ENCODE data around the gene SENP2. TPM values are rescaled to one million over a fixed set of nuclear protein-coding genes. Genes with fewer than 3 reads are reported as not detected.

SENP2 gene
- total and polyA plus RNA-seq, 2 experiments from 2014 or later, result 29.2 to 80.3 TPM

GRCh38 chr3:185657691-185658503, 71.8 kb downstream of the SENP2 start (continued):
- no peak for TF ChIP-seq ETS1 (IDR thresholded peaks at IDR 0.05)
- TF ChIP-seq JUNB (IDR thresholded peaks at IDR 0.05; ENCODE audit: unreplicated experiment), result no peak
- TF ChIP-seq EZH2phosphoT487 (IDR thresholded peaks at IDR 0.05; ENCODE audit: unreplicated experiment), result no peak
- TF ChIP-seq STAT1 (IDR thresholded peaks at IDR 0.05; ENCODE audit: unreplicated experiment), result no peak
- TF ChIP-seq, protein P1, sequence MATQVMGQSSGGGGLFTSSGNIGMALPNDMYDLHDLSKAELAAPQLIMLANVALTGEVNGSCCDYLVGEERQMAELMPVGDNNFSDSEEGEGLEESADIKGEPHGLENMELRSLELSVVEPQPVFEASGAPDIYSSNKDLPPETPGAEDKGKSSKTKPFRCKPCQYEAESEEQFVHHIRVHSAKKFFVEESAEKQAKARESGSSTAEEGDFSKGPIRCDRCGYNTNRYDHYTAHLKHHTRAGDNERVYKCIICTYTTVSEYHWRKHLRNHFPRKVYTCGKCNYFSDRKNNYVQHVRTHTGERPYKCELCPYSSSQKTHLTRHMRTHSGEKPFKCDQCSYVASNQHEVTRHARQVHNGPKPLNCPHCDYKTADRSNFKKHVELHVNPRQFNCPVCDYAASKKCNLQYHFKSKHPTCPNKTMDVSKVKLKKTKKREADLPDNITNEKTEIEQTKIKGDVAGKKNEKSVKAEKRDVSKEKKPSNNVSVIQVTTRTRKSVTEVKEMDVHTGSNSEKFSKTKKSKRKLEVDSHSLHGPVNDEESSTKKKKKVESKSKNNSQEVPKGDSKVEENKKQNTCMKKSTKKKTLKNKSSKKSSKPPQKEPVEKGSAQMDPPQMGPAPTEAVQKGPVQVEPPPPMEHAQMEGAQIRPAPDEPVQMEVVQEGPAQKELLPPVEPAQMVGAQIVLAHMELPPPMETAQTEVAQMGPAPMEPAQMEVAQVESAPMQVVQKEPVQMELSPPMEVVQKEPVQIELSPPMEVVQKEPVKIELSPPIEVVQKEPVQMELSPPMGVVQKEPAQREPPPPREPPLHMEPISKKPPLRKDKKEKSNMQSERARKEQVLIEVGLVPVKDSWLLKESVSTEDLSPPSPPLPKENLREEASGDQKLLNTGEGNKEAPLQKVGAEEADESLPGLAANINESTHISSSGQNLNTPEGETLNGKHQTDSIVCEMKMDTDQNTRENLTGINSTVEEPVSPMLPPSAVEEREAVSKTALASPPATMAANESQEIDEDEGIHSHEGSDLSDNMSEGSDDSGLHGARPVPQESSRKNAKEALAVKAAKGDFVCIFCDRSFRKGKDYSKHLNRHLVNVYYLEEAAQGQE (IDR thresholded peaks at IDR 0.05; ENCODE audit: unreplicated experiment), result no peak
- no peak for TF ChIP-seq ZNF114 (CRISPR knock-in tag; IDR thresholded peaks at IDR 0.05)
- no peak for TF ChIP-seq CREB1 (CRISPR knock-in tag; IDR thresholded peaks at IDR 0.05; ENCODE audit: low read depth)
- TF ChIP-seq NANOG (IDR thresholded peaks at IDR 0.05; ENCODE audit: borderline replicate concordance), result no peak
- TF ChIP-seq EZH2 (IDR thresholded peaks at IDR 0.05; ENCODE audit: low read depth, unreplicated experiment), result no peak
- TF ChIP-seq ZNF331 (CRISPR knock-in tag; IDR thresholded peaks at IDR 0.05; ENCODE audit: low read depth), result no peak

GRCh38 chr3:185658504-185658912, 72.4 kb downstream of the SENP2 start:
- Histone ChIP-seq H3K9me2 (ENCODE audit: insufficient read depth) (no peaks in the 10 kb centered on the region), H3K27ac (ENCODE audit: low read depth) (no peak overlapping the region), H2AFZ (no peak overlapping the region), H3F3A (replicated peaks; ENCODE audit: low read depth) (peaks cover 9% of the 10 kb centered on the region), H3K27me3 (ENCODE audit: insufficient read depth) (no peaks in the 10 kb centered on the region), H3K79me2 (replicated peaks; ENCODE audit: insufficient read depth) (no peaks in the 10 kb centered on the region), H3K4me2 (no peak overlapping the region), H3K36me3 (ENCODE audit: insufficient read depth) (no peaks in the 10 kb centered on the region; the same call in 1 of the 2 replicates), H3K4me1 (ENCODE audit: insufficient read depth) (peaks cover 7% of the 10 kb centered on the region; the same call in 1 of the 2 replicates), H3K4me3 (no peak overlapping the region), H4K20me1 (replicated peaks; ENCODE audit: insufficient read depth) (no peaks in the 10 kb centered on the region; the same call in none of the 2 replicates)
- H3K4me1 Mint-ChIP-seq, result peaks cover 11% of the 10 kb centered on the region
- no peak overlapping the region for H3K4me3 Mint-ChIP-seq
- ATAC-seq (no peak), DNase-seq (ENCODE audit: low spot score) (no peak)
- H3K9me3 Mint-ChIP-seq, result 0 out of 3 replicates have a peak, but pooled peaks cover 3% of the 10 kb centered on the region
- H3K27me3 Mint-ChIP-seq (ENCODE audit: insufficient read depth, low read depth, poor library complexity), result peaks cover 32% of the 10 kb centered on the region
- TF ChIP-seq, protein P1 (IDR thresholded peaks at IDR 0.05; ENCODE audit: unreplicated experiment), result no peak
- peaks cover 48% of the 10 kb centered on the region for H3K36me3 Mint-ChIP-seq (ENCODE audit: low read depth)
- peak overlapping the region; percentile 10; the same call in 1 of the 2 replicates for H3K27ac Mint-ChIP-seq

All from GM23338 (cell line).